ENCODE measurements around the gene H6PD. TPM values are rescaled to one million over a fixed set of nuclear protein-coding genes. Genes with fewer than 3 reads are reported as not detected.

H6PD gene
- total RNA-seq, 1 experiment from 2014 or later, result 8.4 TPM

GRCh38 chr1:9240914-9241820, 6.6 kb downstream of the H6PD start:
- DNase-seq (ENCODE audit: low read depth), result no peak

GRCh38 chr1:9241891-9242290, 7.3 kb downstream of the H6PD start:
- no peak for DNase-seq (ENCODE audit: low read depth)

GRCh38 chr1:9242338-9242969, 7.9 kb downstream of the H6PD start:
- no peak for DNase-seq (ENCODE audit: low read depth)

GRCh38 chr1:9243066-9243739, 8.6 kb downstream of the H6PD start:
- no peak for DNase-seq (ENCODE audit: low read depth)

- DNase-seq (ENCODE audit: low read depth), result no peak
Observed at GRCh38 chr1:9244501-9245229, 10.1 kb downstream of the H6PD start.

- DNase-seq (ENCODE audit: low read depth), result no peak
Observed at GRCh38 chr1:9245230-9245619, 10.7 kb downstream of the H6PD start.

GRCh38 chr1:9245661-9246060, 11.1 kb downstream of the H6PD start:
- DNase-seq (ENCODE audit: low read depth), result no peak

- DNase-seq (ENCODE audit: low read depth), result no peak
Observed at GRCh38 chr1:9246215-9246614, 11.6 kb downstream of the H6PD start.

GRCh38 chr1:9246841-9247785, 12.5 kb downstream of the H6PD start:
- DNase-seq (ENCODE audit: low read depth), result no peak

GRCh38 chr1:9247894-9248293, 13.3 kb downstream of the H6PD start:
- no peak for DNase-seq (ENCODE audit: low read depth)

GRCh38 chr1:9248341-9249262, 14.0 kb downstream of the H6PD start:
- no peak for DNase-seq (ENCODE audit: low read depth)

- no peak for DNase-seq (ENCODE audit: low read depth)
Observed at GRCh38 chr1:9249263-9249533, 14.6 kb downstream of the H6PD start.

GRCh38 chr1:9249534-9250410, 15.2 kb downstream of the H6PD start:
- no peak for DNase-seq (ENCODE audit: low read depth)

- DNase-seq (ENCODE audit: low read depth), result no peak
Observed at GRCh38 chr1:9250411-9251381, 16.1 kb downstream of the H6PD start.

- DNase-seq (ENCODE audit: low read depth), result no peak
Observed at GRCh38 chr1:9251501-9251900, 16.9 kb downstream of the H6PD start.

- DNase-seq (ENCODE audit: low read depth), result no peak
Observed at GRCh38 chr1:9253004-9253403, 18.4 kb downstream of the H6PD start.

- no peak for DNase-seq (ENCODE audit: low read depth)
Observed at GRCh38 chr1:9253453-9254105, 19.0 kb downstream of the H6PD start.
